AG10803 (cell line): ENCODE data around the gene CDC73.

Experiments used
- DNase-seq: peaks from one replicate; pipeline ENCODE4 v3.0.0; 2010; ENCODE audit warnings: low read depth
- H3K4me3 ChIP-seq: 2 replicates; pipeline ENCODE4 v1.5.1; 2011; ENCODE audit warnings: mild to moderate bottlenecking, low read length, control low read depth
- CTCF ChIP-seq: conservative IDR thresholded peaks from 2 replicates; pipeline ENCODE4 v1.5.1; 2011; ENCODE audit warnings: mild to moderate bottlenecking, low read length, control low read depth, inconsistent platforms

CDC73 gene

GRCh38 chr1:193087893-193088292 is 33.9 kb upstream of the CDC73 start:
- DNase-seq, result no peak
- no peak for TF ChIP-seq CTCF
- no peak overlapping the region for H3K4me3 ChIP-seq

- H3K4me3 ChIP-seq, result no peak overlapping the region
- no peak for DNase-seq
- TF ChIP-seq CTCF, result no peak
Observed at GRCh38 chr1:193090865-193091264, 31.0 kb upstream of the CDC73 start.

GRCh38 chr1:193094112-193094511 is 27.7 kb upstream of the CDC73 start:
- H3K4me3 ChIP-seq, result no peak overlapping the region
- no peak for DNase-seq
- TF ChIP-seq CTCF, result no peak

- TF ChIP-seq CTCF, result no peak
- no peak for DNase-seq
- no peak overlapping the region for H3K4me3 ChIP-seq
Observed at GRCh38 chr1:193102662-193103061, 19.2 kb upstream of the CDC73 start.

GRCh38 chr1:193103759-193104501 is 17.9 kb upstream of the CDC73 start:
- no peak for DNase-seq
- H3K4me3 ChIP-seq, result peak overlapping the region; percentile 77
- no peak for TF ChIP-seq CTCF

- H3K4me3 ChIP-seq, result peak overlapping the region; percentile 77
- TF ChIP-seq CTCF, result no peak; the same call in 1 of the 2 replicates
- peak; percentile 55 for DNase-seq
Observed at GRCh38 chr1:193104502-193104906, 17.3 kb upstream of the CDC73 start.

GRCh38 chr1:193104907-193105820 is 16.7 kb upstream of the CDC73 start, which contains the start of gene GLRX2:
Gene GLRX2, minus strand, starts transcription at chr1:193105414. Its CDS starts 32 bp downstream, at chr1:193105382.
- peak; percentile 83 for DNase-seq
- TF ChIP-seq CTCF, result no peak
- H3K4me3 ChIP-seq, result peak within 1 kb of the TSS; percentile 77
